KOPT-K1 (cell line): ENCODE results near the gene KIAA1143.

Source experiments
- H3K27ac ChIP-seq: fragments of 200-600 bp; sonication (generic); 2 replicates; pipeline ENCODE4 v1.5.1; 2016; ENCODE audit warnings: antibody characterized with exemption, mild to moderate bottlenecking, low read depth, low read length; ENCODE audit not compliant: poor library complexity, severe bottlenecking
- H3K36me3 ChIP-seq: fragments of 200-600 bp; sonication (generic); 2 replicates; pipeline ENCODE4 v1.5.1; 2017; ENCODE audit warnings: antibody characterized with exemption, mild to moderate bottlenecking, low read length, moderate library complexity; ENCODE audit not compliant: insufficient read depth
- H3K9me3 ChIP-seq: fragments of 200-600 bp; sonication (generic); 2 replicates; pipeline ENCODE4 v1.5.1; 2017; ENCODE audit warnings: antibody characterized with exemption, low read length, mild to moderate bottlenecking; ENCODE audit not compliant: insufficient read depth, poor library complexity, severe bottlenecking

The KIAA1143 gene

GRCh38 chr3:44761424-44762169 is at the start of gene KIAA1143, which contains the start of gene KIF15:
Gene KIAA1143, minus strand, starts transcription at chr3:44761619. Its CDS starts 17 bp downstream, at chr3:44761602.
Gene KIF15, plus strand, starts transcription at chr3:44761794. Its CDS starts 72 bp downstream, at chr3:44761866.
- H3K27ac ChIP-seq: peak within 1 kb of the TSS; percentile 87
- peaks cover 68% of the 10 kb centered on the region for H3K9me3 ChIP-seq

GRCh38 chr3:44805960-44806359 is 44.5 kb upstream of the KIAA1143 start:
- no peaks in the 10 kb centered on the region for H3K9me3 ChIP-seq
- H3K27ac ChIP-seq: no peak overlapping the region
- H3K36me3 ChIP-seq: peaks cover 100% of the 10 kb centered on the region

More at GRCh38 chr3:44761424-44762169, at the start of gene KIAA1143, which contains the start of gene KIF15:
- peaks cover 68% of the 10 kb centered on the region for H3K36me3 ChIP-seq

DNA sequence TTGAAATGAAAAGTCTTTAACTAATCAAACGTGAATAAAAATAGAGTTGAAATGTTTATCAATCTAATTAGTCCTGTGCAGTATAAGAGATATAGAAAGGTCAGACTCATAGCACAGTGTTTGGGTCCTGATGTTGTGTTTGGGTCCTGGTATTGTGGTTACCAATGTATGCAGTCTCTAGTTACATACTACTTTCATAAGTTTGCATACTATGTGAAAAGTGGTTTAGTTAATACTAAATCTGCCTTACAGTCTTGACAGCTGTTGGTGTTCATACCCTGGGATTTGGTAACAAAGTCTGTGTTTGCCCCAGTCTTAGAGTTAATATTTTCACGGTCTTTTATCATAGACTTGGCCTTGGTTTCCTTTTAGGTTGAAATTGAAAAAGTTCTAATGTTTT is 41.9 kb upstream of the KIAA1143 start:
- peaks cover 100% of the 10 kb centered on the region for H3K36me3 ChIP-seq
- no peak overlapping the region for H3K27ac ChIP-seq
- H3K9me3 ChIP-seq: no peaks in the 10 kb centered on the region

- Histone ChIP-seq H3K27ac (no peak overlapping the region), H3K9me3 (no peaks in the 10 kb centered on the region), H3K36me3 (peaks cover 100% of the 10 kb centered on the region)
These were observed 40.6 kb upstream of the KIAA1143 start for GRCh38 chr3:44802011-44802410.

DNA sequence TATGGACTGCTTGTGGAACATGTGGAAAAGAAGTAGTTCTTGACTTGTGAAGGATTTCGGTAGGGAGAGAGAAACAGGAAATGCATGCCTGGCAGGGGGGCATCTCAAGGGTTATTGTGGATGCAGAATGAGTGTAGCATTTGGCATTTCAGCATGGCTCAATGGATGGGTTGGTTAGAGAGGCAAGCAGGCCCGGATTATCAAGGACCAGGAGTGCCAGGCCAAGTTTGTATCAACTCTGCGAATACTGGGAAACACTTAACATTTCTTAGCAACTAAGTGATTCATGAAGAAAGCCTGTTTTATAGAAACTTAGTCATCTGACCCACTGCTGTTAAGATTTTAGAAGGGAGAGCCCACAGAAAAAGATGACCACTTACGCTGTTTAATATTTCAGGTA is 33.8 kb upstream of the KIAA1143 start:
- Histone ChIP-seq H3K9me3 (no peaks in the 10 kb centered on the region), H3K36me3 (peaks cover 100% of the 10 kb centered on the region)

DNA sequence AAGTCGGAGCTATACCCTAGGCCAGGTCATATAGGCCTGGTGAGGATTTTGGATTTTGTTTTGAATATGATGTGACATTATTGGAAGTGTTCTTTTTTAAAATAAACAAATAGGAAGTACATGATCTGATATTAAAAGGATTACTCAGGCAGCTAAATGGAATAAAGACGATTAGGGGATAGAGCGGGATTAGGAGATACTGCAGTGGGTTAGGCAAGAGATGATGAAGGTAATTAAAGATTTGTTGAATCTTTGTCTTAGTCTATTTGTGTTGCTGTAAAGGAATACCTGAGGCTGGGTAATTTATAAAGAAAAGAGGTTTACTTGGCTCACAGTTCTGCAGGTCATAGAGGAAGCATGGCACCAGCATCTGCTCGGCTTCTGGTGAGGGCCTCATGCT is 21.5 kb upstream of the KIAA1143 start:
- Histone ChIP-seq H3K27ac (no peak overlapping the region), H3K9me3 (no peaks in the 10 kb centered on the region), H3K36me3 (peaks cover 98% of the 10 kb centered on the region)

More for the DNA sequence above, 33.8 kb upstream of the KIAA1143 start:
- H3K27ac ChIP-seq: no peak overlapping the region

DNA sequence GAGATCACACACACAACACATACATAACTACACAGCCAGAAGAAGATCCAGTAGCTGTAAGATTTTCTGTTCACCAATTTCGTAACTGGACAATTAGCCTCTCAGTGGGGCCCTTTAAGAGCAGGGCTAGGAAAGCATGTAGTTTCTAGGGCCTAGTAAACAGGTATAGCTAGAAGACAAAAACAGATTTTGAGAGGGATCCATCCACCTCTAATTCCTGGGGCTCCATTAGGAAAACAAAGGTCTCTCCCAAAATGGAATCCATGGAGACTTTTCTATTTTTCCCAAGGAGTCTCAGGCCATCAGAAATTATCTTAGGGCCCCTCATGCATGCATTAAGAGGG is 10.7 kb upstream of the KIAA1143 start:
- H3K9me3 ChIP-seq: peaks cover 62% of the 10 kb centered on the region
- peaks cover 99% of the 10 kb centered on the region for H3K36me3 ChIP-seq
- H3K27ac ChIP-seq: no peak overlapping the region

GRCh38 chr3:44771424-44772098 is 10.1 kb upstream of the KIAA1143 start:
- H3K36me3 ChIP-seq: peaks cover 99% of the 10 kb centered on the region
- H3K27ac ChIP-seq: no peak overlapping the region
- H3K9me3 ChIP-seq: peaks cover 66% of the 10 kb centered on the region

DNA sequence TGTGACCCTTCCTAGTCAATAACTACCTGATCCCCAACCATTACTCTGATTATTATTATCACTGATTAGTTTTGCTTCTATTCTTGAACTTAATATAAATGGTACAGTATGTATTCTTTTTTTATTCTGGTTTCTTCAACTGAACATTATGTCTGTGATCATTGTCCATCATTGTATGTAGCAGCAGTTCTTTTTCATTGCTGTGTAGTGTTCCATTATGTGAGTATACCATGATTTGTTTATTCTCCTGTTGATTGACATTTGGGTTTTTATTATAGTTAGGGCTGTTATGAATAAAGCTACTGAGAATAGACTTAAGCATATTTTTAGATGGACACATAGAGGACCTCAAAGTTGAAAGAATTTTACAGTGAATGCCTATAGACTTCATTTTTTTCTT is 2.8 kb upstream of the KIAA1143 start:
- Histone ChIP-seq H3K9me3 (peaks cover 67% of the 10 kb centered on the region), H3K36me3 (peaks cover 68% of the 10 kb centered on the region)

GRCh38 chr3:44762690-44763089 is 1.3 kb upstream of the KIAA1143 start:
- peaks cover 68% of the 10 kb centered on the region for H3K36me3 ChIP-seq
- peak overlapping the region; percentile 87 for H3K27ac ChIP-seq

More for the DNA sequence above, 2.8 kb upstream of the KIAA1143 start:
- H3K27ac ChIP-seq: no peak overlapping the region

DNA sequence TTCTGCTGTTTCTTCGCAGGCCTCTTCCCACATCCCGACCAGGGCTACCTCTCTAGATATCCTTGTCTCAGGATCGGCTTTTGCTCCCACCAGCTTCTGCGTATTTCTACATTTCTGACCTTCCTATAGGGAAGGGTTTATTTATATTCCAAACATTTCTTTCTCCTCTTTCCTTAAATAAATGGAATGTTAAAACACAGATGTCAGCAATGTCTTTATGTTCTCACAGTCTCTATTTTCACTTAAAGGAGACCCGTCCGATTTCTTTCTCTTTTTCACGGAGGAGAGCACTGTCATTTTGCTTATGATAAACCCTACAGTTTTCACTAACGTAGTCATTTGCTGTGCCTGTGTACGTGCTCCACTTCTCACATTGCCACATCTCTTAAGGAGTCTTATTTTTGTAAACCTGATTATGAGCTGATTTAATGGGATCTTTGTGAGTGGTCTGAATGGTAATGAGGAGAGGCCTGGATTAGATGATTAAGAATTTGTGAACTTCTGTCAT is 805 bp upstream of the KIAA1143 start:
- H3K9me3 ChIP-seq: peaks cover 67% of the 10 kb centered on the region
- H3K36me3 ChIP-seq: peaks cover 68% of the 10 kb centered on the region
- H3K27ac ChIP-seq: peak overlapping the region; percentile 87

More at GRCh38 chr3:44762690-44763089, 1.3 kb upstream of the KIAA1143 start:
- peaks cover 67% of the 10 kb centered on the region for H3K9me3 ChIP-seq

GRCh38 chr3:44761101-44761423 is 357 bp downstream of the KIAA1143 start:
- H3K36me3 ChIP-seq: peaks cover 68% of the 10 kb centered on the region
- H3K27ac ChIP-seq: peak overlapping the region; percentile 87
- H3K9me3 ChIP-seq: peaks cover 68% of the 10 kb centered on the region

DNA sequence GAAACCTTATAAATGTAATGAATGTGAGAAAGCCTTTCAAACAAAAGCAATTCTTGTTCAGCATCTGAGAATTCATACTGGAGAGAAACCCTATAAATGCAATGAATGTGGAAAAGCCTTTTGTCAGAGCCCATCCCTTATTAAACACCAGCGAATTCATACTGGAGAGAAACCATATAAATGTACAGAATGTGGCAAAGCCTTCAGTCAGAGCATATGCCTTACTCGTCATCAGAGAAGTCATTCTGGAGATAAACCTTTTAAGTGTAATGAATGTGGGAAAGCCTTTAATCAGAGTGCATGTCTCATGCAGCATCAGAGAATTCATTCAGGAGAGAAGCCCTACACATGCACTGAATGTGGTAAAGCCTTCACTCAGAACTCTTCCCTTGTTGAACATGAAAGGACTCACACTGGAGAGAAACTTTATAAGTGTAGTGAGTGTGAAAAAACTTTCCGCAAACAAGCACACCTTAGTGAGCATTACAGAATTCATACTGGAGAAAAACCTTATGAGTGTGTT is 26.7 kb downstream of the KIAA1143 start:
- Histone ChIP-seq H3K27ac (no peak overlapping the region), H3K36me3 (peaks cover 26% of the 10 kb centered on the region; the same call in 1 of the 2 replicates), H3K9me3 (peaks cover 84% of the 10 kb centered on the region)

GRCh38 chr3:44729384-44729910 is 32.0 kb downstream of the KIAA1143 start, which contains the start of gene ZNF501:
Gene ZNF501, plus strand, starts transcription at chr3:44729635. Its CDS starts 4,787 bp downstream, at chr3:44734422.
- peaks cover 86% of the 10 kb centered on the region for H3K9me3 ChIP-seq
- peaks cover 21% of the 10 kb centered on the region; the same call in 1 of the 2 replicates for H3K36me3 ChIP-seq
- H3K27ac ChIP-seq: peak within 1 kb of the TSS; percentile 45

DNA sequence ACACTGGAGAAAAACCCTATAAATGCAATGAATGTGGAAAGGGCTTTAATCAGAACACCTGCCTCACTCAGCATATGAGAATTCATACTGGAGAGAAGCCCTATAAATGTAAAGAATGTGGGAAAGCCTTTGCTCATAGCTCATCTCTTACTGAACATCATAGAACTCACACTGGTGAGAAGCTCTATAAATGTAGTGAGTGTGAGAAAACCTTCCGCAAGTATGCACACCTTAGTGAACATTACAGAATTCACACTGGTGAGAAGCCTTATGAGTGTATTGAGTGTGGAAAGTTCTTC is 39.4 kb downstream of the KIAA1143 start:
- H3K36me3 ChIP-seq: no peaks in the 10 kb centered on the region
- H3K9me3 ChIP-seq: peaks cover 86% of the 10 kb centered on the region
- no peak overlapping the region for H3K27ac ChIP-seq
